ENCODE measurements around the gene TIMMDC1. TPM values are rescaled to one million over a fixed set of nuclear protein-coding genes. Genes with fewer than 3 reads are reported as not detected.
A peak's percentile ranks its signal among the peaks of the same experiment; 100 is the strongest.

The TIMMDC1 gene
- total and polyA plus RNA-seq, 2 of the 13 experiments (the other 11 are each of a cell fraction or from before 2014, with no cell fraction given), result 50.0 to 77.8 TPM

- TF ChIP-seq TFDP2 (CRISPR knock-in tag; IDR thresholded peaks at IDR 0.05), result peak; percentile 82
- TF ChIP-seq, protein P1, sequence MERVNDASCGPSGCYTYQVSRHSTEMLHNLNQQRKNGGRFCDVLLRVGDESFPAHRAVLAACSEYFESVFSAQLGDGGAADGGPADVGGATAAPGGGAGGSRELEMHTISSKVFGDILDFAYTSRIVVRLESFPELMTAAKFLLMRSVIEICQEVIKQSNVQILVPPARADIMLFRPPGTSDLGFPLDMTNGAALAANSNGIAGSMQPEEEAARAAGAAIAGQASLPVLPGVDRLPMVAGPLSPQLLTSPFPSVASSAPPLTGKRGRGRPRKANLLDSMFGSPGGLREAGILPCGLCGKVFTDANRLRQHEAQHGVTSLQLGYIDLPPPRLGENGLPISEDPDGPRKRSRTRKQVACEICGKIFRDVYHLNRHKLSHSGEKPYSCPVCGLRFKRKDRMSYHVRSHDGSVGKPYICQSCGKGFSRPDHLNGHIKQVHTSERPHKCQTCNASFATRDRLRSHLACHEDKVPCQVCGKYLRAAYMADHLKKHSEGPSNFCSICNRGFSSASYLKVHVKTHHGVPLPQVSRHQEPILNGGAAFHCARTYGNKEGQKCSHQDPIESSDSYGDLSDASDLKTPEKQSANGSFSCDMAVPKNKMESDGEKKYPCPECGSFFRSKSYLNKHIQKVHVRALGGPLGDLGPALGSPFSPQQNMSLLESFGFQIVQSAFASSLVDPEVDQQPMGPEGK (CRISPR knock-in tag; IDR thresholded peaks at IDR 0.05), result peak; percentile 53; the same call in 1 of the 2 replicates
- 0 out of 2 replicates have a peak, but pooled peaks have one; percentile 59 for TF ChIP-seq ZC3H13 (CRISPR knock-in tag; IDR thresholded peaks at IDR 0.05)
- no peak for TF ChIP-seq PAF1 (CRISPR knock-in tag; IDR thresholded peaks at IDR 0.05)
- TF ChIP-seq SRSF1 (optimal IDR thresholded peaks at IDR 0.05; ENCODE audit: low read depth, low read length), result peak; percentile 85
- no peak for TF ChIP-seq ZNF326 (CRISPR knock-in tag; IDR thresholded peaks at IDR 0.05; ENCODE audit: borderline replicate concordance)
- TF ChIP-seq, protein P2, sequence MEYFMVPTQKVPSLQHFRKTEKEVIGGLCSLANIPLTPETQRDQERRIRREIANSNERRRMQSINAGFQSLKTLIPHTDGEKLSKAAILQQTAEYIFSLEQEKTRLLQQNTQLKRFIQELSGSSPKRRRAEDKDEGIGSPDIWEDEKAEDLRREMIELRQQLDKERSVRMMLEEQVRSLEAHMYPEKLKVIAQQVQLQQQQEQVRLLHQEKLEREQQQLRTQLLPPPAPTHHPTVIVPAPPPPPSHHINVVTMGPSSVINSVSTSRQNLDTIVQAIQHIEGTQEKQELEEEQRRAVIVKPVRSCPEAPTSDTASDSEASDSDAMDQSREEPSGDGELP (IDR thresholded peaks at IDR 0.05; ENCODE audit: borderline replicate concordance, low read depth), result peak; percentile 88
- TF ChIP-seq TCF12 (IDR thresholded peaks at IDR 0.05), result no peak
- TF ChIP-seq TCF12 (CRISPR knock-in tag; IDR thresholded peaks at IDR 0.05), result no peak
- no peak for TF ChIP-seq SATB2 (CRISPR knock-in tag; IDR thresholded peaks at IDR 0.05)
- TF ChIP-seq ZSCAN20 (CRISPR knock-in tag; IDR thresholded peaks at IDR 0.05; ENCODE audit: borderline replicate concordance), result no peak
- TF ChIP-seq, protein P3, sequence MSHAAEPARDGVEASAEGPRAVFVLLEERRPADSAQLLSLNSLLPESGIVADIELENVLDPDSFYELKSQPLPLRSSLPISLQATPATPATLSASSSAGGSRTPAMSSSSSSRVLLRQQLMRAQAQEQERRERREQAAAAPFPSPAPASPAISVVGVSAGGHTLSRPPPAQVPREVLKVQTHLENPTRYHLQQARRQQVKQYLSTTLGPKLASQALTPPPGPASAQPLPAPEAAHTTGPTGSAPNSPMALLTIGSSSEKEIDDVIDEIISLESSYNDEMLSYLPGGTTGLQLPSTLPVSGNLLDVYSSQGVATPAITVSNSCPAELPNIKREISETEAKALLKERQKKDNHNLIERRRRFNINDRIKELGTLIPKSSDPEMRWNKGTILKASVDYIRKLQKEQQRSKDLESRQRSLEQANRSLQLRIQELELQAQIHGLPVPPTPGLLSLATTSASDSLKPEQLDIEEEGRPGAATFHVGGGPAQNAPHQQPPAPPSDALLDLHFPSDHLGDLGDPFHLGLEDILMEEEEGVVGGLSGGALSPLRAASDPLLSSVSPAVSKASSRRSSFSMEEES (CRISPR knock-in tag; IDR thresholded peaks at IDR 0.05), result no peak; the same call in 1 of the 2 replicates
- TF ChIP-seq ZNF883 (CRISPR knock-in tag; IDR thresholded peaks at IDR 0.05; ENCODE audit: not compliant biosample characterization), result peak; percentile 33
- TF ChIP-seq ATF1 (CRISPR knock-in tag; IDR thresholded peaks at IDR 0.05), result peak; percentile 99
- no peak for TF ChIP-seq ZNF652 (CRISPR knock-in tag; IDR thresholded peaks at IDR 0.05; ENCODE audit: borderline replicate concordance, low read depth)
- TF ChIP-seq ZNF30 (CRISPR knock-in tag; IDR thresholded peaks at IDR 0.05), result no peak
- peak; percentile 34 for TF ChIP-seq ZNF44 (CRISPR knock-in tag; IDR thresholded peaks at IDR 0.05)
- TF ChIP-seq TCF7L2 (IDR thresholded peaks at IDR 0.05; ENCODE audit: low read depth, low read length), result no peak
- peak; percentile 90 for TF ChIP-seq ZNF350 (CRISPR knock-in tag; IDR thresholded peaks at IDR 0.05; ENCODE audit: borderline replicate concordance, low read depth)
- peak; percentile 80 for TF ChIP-seq ZNF879 (CRISPR knock-in tag; IDR thresholded peaks at IDR 0.05)
- TF ChIP-seq, protein P4, sequence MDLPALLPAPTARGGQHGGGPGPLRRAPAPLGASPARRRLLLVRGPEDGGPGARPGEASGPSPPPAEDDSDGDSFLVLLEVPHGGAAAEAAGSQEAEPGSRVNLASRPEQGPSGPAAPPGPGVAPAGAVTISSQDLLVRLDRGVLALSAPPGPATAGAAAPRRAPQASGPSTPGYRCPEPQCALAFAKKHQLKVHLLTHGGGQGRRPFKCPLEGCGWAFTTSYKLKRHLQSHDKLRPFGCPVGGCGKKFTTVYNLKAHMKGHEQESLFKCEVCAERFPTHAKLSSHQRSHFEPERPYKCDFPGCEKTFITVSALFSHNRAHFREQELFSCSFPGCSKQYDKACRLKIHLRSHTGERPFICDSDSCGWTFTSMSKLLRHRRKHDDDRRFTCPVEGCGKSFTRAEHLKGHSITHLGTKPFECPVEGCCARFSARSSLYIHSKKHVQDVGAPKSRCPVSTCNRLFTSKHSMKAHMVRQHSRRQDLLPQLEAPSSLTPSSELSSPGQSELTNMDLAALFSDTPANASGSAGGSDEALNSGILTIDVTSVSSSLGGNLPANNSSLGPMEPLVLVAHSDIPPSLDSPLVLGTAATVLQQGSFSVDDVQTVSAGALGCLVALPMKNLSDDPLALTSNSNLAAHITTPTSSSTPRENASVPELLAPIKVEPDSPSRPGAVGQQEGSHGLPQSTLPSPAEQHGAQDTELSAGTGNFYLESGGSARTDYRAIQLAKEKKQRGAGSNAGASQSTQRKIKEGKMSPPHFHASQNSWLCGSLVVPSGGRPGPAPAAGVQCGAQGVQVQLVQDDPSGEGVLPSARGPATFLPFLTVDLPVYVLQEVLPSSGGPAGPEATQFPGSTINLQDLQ (CRISPR knock-in tag; IDR thresholded peaks at IDR 0.05), result no peak
Measured at GRCh38 chr3:119463171-119464169, 34.9 kb upstream of the TIMMDC1 start, which contains the start of gene TMEM39A (continued).

All from HepG2 (cell line).